ENCODE measurements around the gene USP47.

- TF ChIP-seq CTCF (IDR thresholded peaks at IDR 0.05) (no peak), POLR2A (IDR thresholded peaks at IDR 0.05) (no peak)
These were observed 40.8 kb downstream of the USP47 start for GRCh38 chr11:11882539-11882938.
